ENCODE results near the gene DUOX1.

The DUOX1 gene

GRCh38 chr15:45106002-45106790 is 23.6 kb upstream of the DUOX1 start:
- no peak for DNase-seq (ENCODE audit: low read depth, low spot score)

GRCh38 chr15:45107941-45108630 is 21.7 kb upstream of the DUOX1 start:
- DNase-seq (ENCODE audit: low read depth, low spot score): no peak

GRCh38 chr15:45110256-45110820 is 19.5 kb upstream of the DUOX1 start:
- DNase-seq (ENCODE audit: low read depth, low spot score): no peak

- DNase-seq (ENCODE audit: low read depth, low spot score): no peak
Measured at GRCh38 chr15:45111390-45112142, 18.2 kb upstream of the DUOX1 start.

GRCh38 chr15:45112143-45112590 is 17.6 kb upstream of the DUOX1 start:
- DNase-seq (ENCODE audit: low read depth, low spot score): no peak

- no peak for DNase-seq (ENCODE audit: low read depth, low spot score)
Measured at GRCh38 chr15:45112591-45113379, 17.0 kb upstream of the DUOX1 start.

- no peak for DNase-seq (ENCODE audit: low read depth, low spot score)
Measured at GRCh38 chr15:45113380-45113990, 16.3 kb upstream of the DUOX1 start.

- no peak for DNase-seq (ENCODE audit: low read depth, low spot score)
Measured at GRCh38 chr15:45114076-45114750, 15.6 kb upstream of the DUOX1 start, which contains the start of the genes DUOX2 and DUOXA2. DUOX2 (minus strand) TSS chr15:45114172; CDS start chr15:45113411, 761 bp downstream. DUOXA2 (plus strand) TSS chr15:45114326; CDS start chr15:45114606, 280 bp downstream.

GRCh38 chr15:45114751-45115085 is 15.1 kb upstream of the DUOX1 start:
- no peak for DNase-seq (ENCODE audit: low read depth, low spot score)

GRCh38 chr15:45115312-45115820 is 14.4 kb upstream of the DUOX1 start:
- no peak for DNase-seq (ENCODE audit: low read depth, low spot score)

- DNase-seq (ENCODE audit: low read depth, low spot score): no peak
Measured at GRCh38 chr15:45116006-45116481, 13.8 kb upstream of the DUOX1 start.

GRCh38 chr15:45116482-45117307 is 13.1 kb upstream of the DUOX1 start:
- DNase-seq (ENCODE audit: low read depth, low spot score): no peak

- no peak for DNase-seq (ENCODE audit: low read depth, low spot score)
Measured at GRCh38 chr15:45117308-45118130, 12.3 kb upstream of the DUOX1 start.

- peak; percentile 77 for DNase-seq (ENCODE audit: low read depth, low spot score)
Measured at GRCh38 chr15:45118131-45118588, 11.6 kb upstream of the DUOX1 start.

- no peak for DNase-seq (ENCODE audit: low read depth, low spot score)
Measured at GRCh38 chr15:45118996-45119395, 10.8 kb upstream of the DUOX1 start.

GRCh38 chr15:45120081-45120972 is 9.5 kb upstream of the DUOX1 start:
- DNase-seq (ENCODE audit: low read depth, low spot score): no peak

GRCh38 chr15:45121020-45121419 is 8.8 kb upstream of the DUOX1 start:
- DNase-seq (ENCODE audit: low read depth, low spot score): no peak

Data from smooth muscle cell of the brain vasculature (primary cell).